Measurements from ENCODE around the gene DHX34. TPM values are rescaled to one million over a fixed set of nuclear protein-coding genes. Genes with fewer than 3 reads are reported as not detected.
"Not testable (repeated sequence)": the region's sequence is repeated elsewhere in the genome, so short reads cannot be mapped to it uniquely, and the experiment has no call there.

Gene DHX34
- total and polyA plus RNA-seq, 9 donors = 2.6 to 21.3 (median 15.3) TPM

- H3K27ac ChIP-seq = no peak overlapping the region
- no peaks in the 10 kb centered on the region for H3K9me3 ChIP-seq
- no peaks in the 10 kb centered on the region for H3K4me1 ChIP-seq (ENCODE audit: insufficient read depth)
- no peak overlapping the region for H3K4me3 ChIP-seq
- DNase-seq = no peak
- no peaks in the 10 kb centered on the region for H3K36me3 ChIP-seq
- WGBS, 3 donors = 84 to 90% (median 89%) methylated on average over 12 to 14 of the region's 14 CpGs
- no peaks in the 10 kb centered on the region for H3K27me3 ChIP-seq
- TF ChIP-seq POLR2A (IDR thresholded peaks at IDR 0.05) (no peak), CTCF (IDR thresholded peaks at IDR 0.05) (no peak), EP300 (IDR thresholded peaks at IDR 0.05) (no peak)
- intact Hi-C loops (cut with DNase I) = no loop called here
Observed at GRCh38 chr19:47381121-47381520, 32.0 kb downstream of the DHX34 start.

GRCh38 chr19:47381653-47382279 lies 32.7 kb downstream of the DHX34 start:
- intact Hi-C loops (cut with DNase I) = no loop called here

GRCh38 chr19:47383890-47384289 lies 34.8 kb downstream of the DHX34 start:
- DNase-seq; H3K4me3 ChIP-seq; H3K9me3 ChIP-seq; H3K27me3 ChIP-seq; H3K36me3 ChIP-seq; intact Hi-C loops (cut with DNase I); H3K4me1 ChIP-seq (ENCODE audit: insufficient read depth); H3K27ac ChIP-seq: not testable (repeated sequence)
- WGBS, 3 donors = 65 to 77% (median 69%) methylated on average over 5 of the region's 5 CpGs

More at GRCh38 chr19:47381653-47382279, 32.7 kb downstream of the DHX34 start:
- no peak for TF ChIP-seq CTCF (IDR thresholded peaks at IDR 0.05)
- TF ChIP-seq POLR2A (IDR thresholded peaks at IDR 0.05) = no peak
- no peak for TF ChIP-seq EP300 (IDR thresholded peaks at IDR 0.05)
- H3K4me1 ChIP-seq (ENCODE audit: insufficient read depth) = no peaks in the 10 kb centered on the region
- H3K27me3 ChIP-seq = no peaks in the 10 kb centered on the region
- no peak for DNase-seq
- no peaks in the 10 kb centered on the region for H3K9me3 ChIP-seq
- H3K27ac ChIP-seq = no peak overlapping the region
- H3K4me3 ChIP-seq = no peak overlapping the region
- WGBS, 3 donors = 79 to 87% (median 85%) methylated on average over 7 to 11 of the region's 11 CpGs
- no peaks in the 10 kb centered on the region for H3K36me3 ChIP-seq

- DNase-seq; H3K9me3 ChIP-seq; H3K36me3 ChIP-seq; intact Hi-C loops (cut with DNase I); H3K27me3 ChIP-seq; H3K4me3 ChIP-seq; H3K4me1 ChIP-seq (ENCODE audit: insufficient read depth); H3K27ac ChIP-seq: not testable (repeated sequence)
- 66 to 87% (median 73%) methylated on average over 4 of the region's 4 CpGs for WGBS, 3 donors
Observed at GRCh38 chr19:47384533-47384932, 35.4 kb downstream of the DHX34 start.

GRCh38 chr19:47386582-47386981 lies 37.5 kb downstream of the DHX34 start:
- DNase-seq; H3K27me3 ChIP-seq; H3K4me3 ChIP-seq; intact Hi-C loops (cut with DNase I); H3K4me1 ChIP-seq (ENCODE audit: insufficient read depth); H3K36me3 ChIP-seq; H3K9me3 ChIP-seq; H3K27ac ChIP-seq: not testable (repeated sequence)
- 81 to 83% (median 82%) methylated on average over 12 of the region's 12 CpGs for WGBS, 3 donors

- H3K36me3 ChIP-seq; H3K4me3 ChIP-seq; H3K27me3 ChIP-seq; DNase-seq; H3K27ac ChIP-seq; intact Hi-C loops (cut with DNase I); H3K9me3 ChIP-seq; H3K4me1 ChIP-seq (ENCODE audit: insufficient read depth): not testable (repeated sequence)
- WGBS, 3 donors = 61 to 86% (median 69%) methylated on average over 3 of the region's 3 CpGs
Observed at GRCh38 chr19:47387623-47388022, 38.5 kb downstream of the DHX34 start.

- H3K27ac ChIP-seq; intact Hi-C loops (cut with DNase I); H3K36me3 ChIP-seq; H3K27me3 ChIP-seq; DNase-seq; H3K9me3 ChIP-seq; H3K4me1 ChIP-seq (ENCODE audit: insufficient read depth); H3K4me3 ChIP-seq: not testable (repeated sequence)
- 89 to 91% (median 91%) methylated on average over 5 of the region's 5 CpGs for WGBS, 3 donors
Observed at GRCh38 chr19:47388721-47389120, 39.6 kb downstream of the DHX34 start.

All from ovary (tissue), 9 donors.